Measurements from ENCODE around the gene LRCH1.

DNA sequence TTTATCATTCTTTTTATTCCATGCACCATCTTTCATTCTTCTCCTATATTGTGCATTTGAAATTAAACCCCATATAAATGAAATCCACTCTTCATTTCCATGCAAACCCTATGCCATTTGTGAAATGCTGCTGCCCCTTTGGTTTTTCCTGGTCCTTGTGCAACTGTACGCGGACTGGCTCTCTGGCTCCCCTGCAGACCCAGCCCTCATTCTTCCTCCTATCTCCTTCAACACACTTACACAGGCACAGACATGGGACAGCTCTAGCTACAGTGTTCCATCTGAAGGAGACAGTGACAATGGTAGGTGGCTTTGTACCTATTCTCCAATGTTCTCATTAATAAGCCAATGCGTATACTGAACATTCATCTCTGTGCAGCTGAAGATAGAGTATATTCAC lies 162.4 kb downstream of the LRCH1 start:
- TF ChIP-seq POLR2A (IDR thresholded peaks at IDR 0.05), result no peak
- TF ChIP-seq, protein P1, sequence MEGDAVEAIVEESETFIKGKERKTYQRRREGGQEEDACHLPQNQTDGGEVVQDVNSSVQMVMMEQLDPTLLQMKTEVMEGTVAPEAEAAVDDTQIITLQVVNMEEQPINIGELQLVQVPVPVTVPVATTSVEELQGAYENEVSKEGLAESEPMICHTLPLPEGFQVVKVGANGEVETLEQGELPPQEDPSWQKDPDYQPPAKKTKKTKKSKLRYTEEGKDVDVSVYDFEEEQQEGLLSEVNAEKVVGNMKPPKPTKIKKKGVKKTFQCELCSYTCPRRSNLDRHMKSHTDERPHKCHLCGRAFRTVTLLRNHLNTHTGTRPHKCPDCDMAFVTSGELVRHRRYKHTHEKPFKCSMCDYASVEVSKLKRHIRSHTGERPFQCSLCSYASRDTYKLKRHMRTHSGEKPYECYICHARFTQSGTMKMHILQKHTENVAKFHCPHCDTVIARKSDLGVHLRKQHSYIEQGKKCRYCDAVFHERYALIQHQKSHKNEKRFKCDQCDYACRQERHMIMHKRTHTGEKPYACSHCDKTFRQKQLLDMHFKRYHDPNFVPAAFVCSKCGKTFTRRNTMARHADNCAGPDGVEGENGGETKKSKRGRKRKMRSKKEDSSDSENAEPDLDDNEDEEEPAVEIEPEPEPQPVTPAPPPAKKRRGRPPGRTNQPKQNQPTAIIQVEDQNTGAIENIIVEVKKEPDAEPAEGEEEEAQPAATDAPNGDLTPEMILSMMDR (IDR thresholded peaks at IDR 0.05), result no peak
